ENCODE results near the gene SLC12A8. TPM values are rescaled to one million over a fixed set of nuclear protein-coding genes. Genes with fewer than 3 reads are reported as not detected.
A peak's percentile ranks its signal among the peaks of the same experiment; 100 is the strongest.

The SLC12A8 gene
- total and polyA plus RNA-seq, 2 of the 13 experiments (the other 11 are each of a cell fraction or from before 2014, with no cell fraction given), result 0.44 to 0.71 TPM

GRCh38 chr3:125192190-125193035 lies 20.1 kb downstream of the SLC12A8 start:
- TF ChIP-seq SMYD3 (CRISPR knock-in tag; IDR thresholded peaks at IDR 0.05) (no peak), STAG1 (CRISPR knock-in tag; IDR thresholded peaks at IDR 0.05) (0 out of 2 replicates have a peak, but pooled peaks have one; percentile 28), BRF2 (CRISPR knock-in tag; IDR thresholded peaks at IDR 0.05) (no peak), TMF1 (CRISPR knock-in tag; IDR thresholded peaks at IDR 0.05; ENCODE audit: low read depth) (no peak), ZNF710 (CRISPR knock-in tag; IDR thresholded peaks at IDR 0.05; ENCODE audit: borderline replicate concordance) (no peak), ZNF7 (CRISPR knock-in tag; IDR thresholded peaks at IDR 0.05) (no peak)
- TF ChIP-seq, protein P1, sequence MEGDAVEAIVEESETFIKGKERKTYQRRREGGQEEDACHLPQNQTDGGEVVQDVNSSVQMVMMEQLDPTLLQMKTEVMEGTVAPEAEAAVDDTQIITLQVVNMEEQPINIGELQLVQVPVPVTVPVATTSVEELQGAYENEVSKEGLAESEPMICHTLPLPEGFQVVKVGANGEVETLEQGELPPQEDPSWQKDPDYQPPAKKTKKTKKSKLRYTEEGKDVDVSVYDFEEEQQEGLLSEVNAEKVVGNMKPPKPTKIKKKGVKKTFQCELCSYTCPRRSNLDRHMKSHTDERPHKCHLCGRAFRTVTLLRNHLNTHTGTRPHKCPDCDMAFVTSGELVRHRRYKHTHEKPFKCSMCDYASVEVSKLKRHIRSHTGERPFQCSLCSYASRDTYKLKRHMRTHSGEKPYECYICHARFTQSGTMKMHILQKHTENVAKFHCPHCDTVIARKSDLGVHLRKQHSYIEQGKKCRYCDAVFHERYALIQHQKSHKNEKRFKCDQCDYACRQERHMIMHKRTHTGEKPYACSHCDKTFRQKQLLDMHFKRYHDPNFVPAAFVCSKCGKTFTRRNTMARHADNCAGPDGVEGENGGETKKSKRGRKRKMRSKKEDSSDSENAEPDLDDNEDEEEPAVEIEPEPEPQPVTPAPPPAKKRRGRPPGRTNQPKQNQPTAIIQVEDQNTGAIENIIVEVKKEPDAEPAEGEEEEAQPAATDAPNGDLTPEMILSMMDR (CRISPR knock-in tag; IDR thresholded peaks at IDR 0.05), result peak; percentile 51
- Histone ChIP-seq H3K79me2 (ENCODE audit: insufficient read depth, low read length) (no peaks in the 10 kb centered on the region), H3K4me3 (replicated peaks in 1 of 3; ENCODE audit: insufficient read depth in 1 of 3, low read depth in 2 of 3, low read length in 3 of 3) (no peak overlapping the region), H3K9ac (ENCODE audit: insufficient read depth, low read depth, low read length) (no peak overlapping the region), H3K4me2 (ENCODE audit: low read depth, low read length) (peak overlapping the region; percentile 15; the same call in 1 of the 2 replicates), H3K36me3 (replicated peaks in 1 of 2; ENCODE audit: control insufficient read depth in 1 of 2, insufficient read depth in 2 of 2, low read length in 2 of 2) (no peaks in the 10 kb centered on the region), H2AFZ (ENCODE audit: low read length) (no peak overlapping the region), H3K9me3 (ENCODE audit: low read length) (no peaks in the 10 kb centered on the region), H3K27me3 (ENCODE audit: control insufficient read depth in 1 of 2, insufficient read depth in 2 of 2, low read length in 2 of 2) (peaks cover 0 to 4% of the 10 kb centered on the region in 2 experiments; a peak in 1 of 5 replicates), H3K27ac (ENCODE audit: extremely low read length, insufficient read depth, low read length) (no peak overlapping the region), H3K4me1 (ENCODE audit: insufficient read depth, low read length) (peaks cover 11% of the 10 kb centered on the region; the same call in 1 of the 2 replicates), H4K20me1 (ENCODE audit: insufficient read depth, low read length) (no peaks in the 10 kb centered on the region)
- ChIA-PET POLR2A (no interaction called here), CTCF (ENCODE audit: low intra/inter-chr PET ratio, low total read pairs) (no interaction called here)
- ATAC-seq (peak; percentile 86), DNase-seq (ENCODE audit: low spot score) (no peak), FAIRE-seq (no peak)
- BruUV-seq (replicated peaks), result no TSS peak
- WGBS (ENCODE audit: low lambda C conversion rate), result 54% methylated on average over 11 of the region's 12 CpGs
- in situ Hi-C loops (cut with HindIII; ENCODE audit: extremely low pct_ligation_motif_present, low pct_unique_long_range_greater_than_20kb) (no loop called here), intact Hi-C loops (cut with micrococcal nuclease; ENCODE audit: unreplicated experiment) (no loop called here)

Measured in HepG2 (cell line).